B cell (primary cell): ENCODE measurements around the gene IDH2.

Source experiments
- EZH2 ChIP-seq: IDR thresholded peaks from 2 replicates; pipeline ENCODE4 v1.6.1; 2012; ENCODE audit warnings: borderline replicate concordance, low read depth, mild to moderate bottlenecking, moderate library complexity, low read length; ENCODE audit not compliant: insufficient read depth, poor library complexity, severe bottlenecking
- TF ChIP-seq, protein P1 (sequence below): fragments of 200-600 bp; IDR thresholded peaks from one replicate; pipeline ENCODE4 v1.8.0; 2022; ENCODE audit warnings: antibody characterized with exemption, mild to moderate bottlenecking

DNA sequence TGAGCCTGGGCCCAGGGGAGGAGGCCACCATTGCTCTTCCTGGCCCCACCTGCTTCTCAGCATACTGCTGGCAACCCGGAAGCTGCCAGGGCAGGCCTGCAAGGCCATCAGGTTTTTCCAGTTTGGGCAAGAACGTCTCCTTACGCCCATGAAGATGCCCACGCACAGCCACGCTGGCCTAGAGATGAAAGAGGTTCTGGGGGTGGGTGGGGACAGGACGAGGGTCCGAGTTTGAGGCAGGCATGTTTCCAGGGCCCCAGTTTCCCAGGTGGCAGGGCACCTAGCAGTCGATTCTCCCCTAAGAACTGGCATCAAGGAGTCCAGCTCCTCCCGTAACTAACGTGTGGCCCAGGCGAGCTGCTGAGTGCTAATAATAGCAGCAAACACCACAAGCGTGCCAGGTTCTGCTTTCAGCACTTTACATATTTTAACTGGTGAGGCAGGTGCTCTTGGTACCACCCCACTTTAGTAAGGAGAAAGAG lies 55.3 kb downstream of the IDH2 start:
- TF ChIP-seq, protein P1, sequence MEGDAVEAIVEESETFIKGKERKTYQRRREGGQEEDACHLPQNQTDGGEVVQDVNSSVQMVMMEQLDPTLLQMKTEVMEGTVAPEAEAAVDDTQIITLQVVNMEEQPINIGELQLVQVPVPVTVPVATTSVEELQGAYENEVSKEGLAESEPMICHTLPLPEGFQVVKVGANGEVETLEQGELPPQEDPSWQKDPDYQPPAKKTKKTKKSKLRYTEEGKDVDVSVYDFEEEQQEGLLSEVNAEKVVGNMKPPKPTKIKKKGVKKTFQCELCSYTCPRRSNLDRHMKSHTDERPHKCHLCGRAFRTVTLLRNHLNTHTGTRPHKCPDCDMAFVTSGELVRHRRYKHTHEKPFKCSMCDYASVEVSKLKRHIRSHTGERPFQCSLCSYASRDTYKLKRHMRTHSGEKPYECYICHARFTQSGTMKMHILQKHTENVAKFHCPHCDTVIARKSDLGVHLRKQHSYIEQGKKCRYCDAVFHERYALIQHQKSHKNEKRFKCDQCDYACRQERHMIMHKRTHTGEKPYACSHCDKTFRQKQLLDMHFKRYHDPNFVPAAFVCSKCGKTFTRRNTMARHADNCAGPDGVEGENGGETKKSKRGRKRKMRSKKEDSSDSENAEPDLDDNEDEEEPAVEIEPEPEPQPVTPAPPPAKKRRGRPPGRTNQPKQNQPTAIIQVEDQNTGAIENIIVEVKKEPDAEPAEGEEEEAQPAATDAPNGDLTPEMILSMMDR, result no peak
- no peak for TF ChIP-seq EZH2
